Glutamatergic neuron (in vitro differentiated cells): ENCODE measurements around the gene KCNIP1. TPM values are rescaled to one million over a fixed set of nuclear protein-coding genes. Genes with fewer than 3 reads are reported as not detected.
"Not testable (repeated sequence)": the region's sequence is repeated elsewhere in the genome, so short reads cannot be mapped to it uniquely, and the experiment has no call there.

Experiments used
- DNase-seq: peaks from one replicate; pipeline ENCODE4 v3.0.0; 2022
- H3K27ac Mint-ChIP-seq: one replicate; pipeline ENCODE4 v1.8.0; 2020; ENCODE audit warnings: mild to moderate bottlenecking, mixed read lengths, inconsistent platforms; ENCODE audit not compliant: unreplicated experiment
- H3K27me3 Mint-ChIP-seq: one replicate; pipeline ENCODE4 v1.8.0; 2020; ENCODE audit warnings: mild to moderate bottlenecking, moderate library complexity, mixed read lengths, inconsistent platforms; ENCODE audit not compliant: unreplicated experiment
- H3K36me3 Mint-ChIP-seq: one replicate; pipeline ENCODE4 v1.8.0; 2020; ENCODE audit warnings: mild to moderate bottlenecking, mixed read lengths, inconsistent platforms; ENCODE audit not compliant: unreplicated experiment
- H3K4me1 Mint-ChIP-seq: one replicate; pipeline ENCODE4 v1.8.0; 2020; ENCODE audit warnings: mild to moderate bottlenecking, low read depth, mixed read lengths, inconsistent platforms; ENCODE audit not compliant: unreplicated experiment
- H3K4me3 Mint-ChIP-seq: one replicate; pipeline ENCODE4 v1.8.0; 2020; ENCODE audit warnings: mild to moderate bottlenecking, mixed read lengths, inconsistent platforms; ENCODE audit not compliant: unreplicated experiment
- H3K9me3 Mint-ChIP-seq: one replicate; pipeline ENCODE4 v1.8.0; 2020; ENCODE audit warnings: mild to moderate bottlenecking, moderate library complexity, mixed read lengths, inconsistent platforms; ENCODE audit not compliant: unreplicated experiment
- total RNA-seq: library from RNA; stranded (reverse); fragmentation: NEBNext Ultra II Directional; extraction: Animal tissue kit (Norgen Biotek cat#: 25700); gene quantifications from one replicate; pipeline ENCODE4 v1.2.1, GENCODE V29; 2021; ENCODE audit not compliant: unreplicated experiment
- TF ChIP-seq, protein P1 (sequence below): fragments of 200-600 bp; sonication (generic); IDR thresholded peaks from one replicate; pipeline ENCODE4 v1.5.0; 2021; ENCODE audit not compliant: partially characterized antibody, unreplicated experiment

The KCNIP1 gene
- total RNA-seq, 1 donor from 2014 or later: 0.47 TPM

DNA sequence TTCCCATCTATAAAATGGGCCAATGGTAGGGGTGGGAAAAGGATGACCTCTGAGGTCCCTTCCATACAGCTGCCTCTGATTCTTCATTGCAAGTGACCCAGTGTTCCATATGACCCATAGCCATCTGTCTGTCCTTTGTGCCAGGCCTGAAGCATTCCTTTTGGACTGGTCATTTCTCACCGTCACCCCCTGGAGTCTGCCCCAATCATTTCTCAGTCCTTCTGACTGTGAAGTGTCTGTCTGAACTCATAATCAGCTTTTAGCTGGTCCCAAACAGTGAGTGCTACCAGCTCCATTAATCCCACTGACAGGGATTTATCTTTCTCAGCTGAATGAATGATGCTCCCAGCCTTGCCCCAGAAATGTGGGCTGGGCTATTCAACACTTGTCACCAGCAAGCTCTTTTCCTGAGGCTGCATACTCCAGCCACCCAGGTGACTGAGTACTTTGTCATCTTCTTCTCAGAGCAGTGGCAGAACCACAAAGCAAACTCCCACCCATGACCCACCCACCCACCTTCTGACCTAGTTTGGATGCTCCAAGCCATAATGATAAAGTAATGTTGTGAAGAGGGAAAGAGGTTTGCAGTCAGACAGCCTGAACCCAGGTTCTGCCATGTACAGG lies 37.4 kb downstream of the KCNIP1 start:
- TF ChIP-seq, protein P1, sequence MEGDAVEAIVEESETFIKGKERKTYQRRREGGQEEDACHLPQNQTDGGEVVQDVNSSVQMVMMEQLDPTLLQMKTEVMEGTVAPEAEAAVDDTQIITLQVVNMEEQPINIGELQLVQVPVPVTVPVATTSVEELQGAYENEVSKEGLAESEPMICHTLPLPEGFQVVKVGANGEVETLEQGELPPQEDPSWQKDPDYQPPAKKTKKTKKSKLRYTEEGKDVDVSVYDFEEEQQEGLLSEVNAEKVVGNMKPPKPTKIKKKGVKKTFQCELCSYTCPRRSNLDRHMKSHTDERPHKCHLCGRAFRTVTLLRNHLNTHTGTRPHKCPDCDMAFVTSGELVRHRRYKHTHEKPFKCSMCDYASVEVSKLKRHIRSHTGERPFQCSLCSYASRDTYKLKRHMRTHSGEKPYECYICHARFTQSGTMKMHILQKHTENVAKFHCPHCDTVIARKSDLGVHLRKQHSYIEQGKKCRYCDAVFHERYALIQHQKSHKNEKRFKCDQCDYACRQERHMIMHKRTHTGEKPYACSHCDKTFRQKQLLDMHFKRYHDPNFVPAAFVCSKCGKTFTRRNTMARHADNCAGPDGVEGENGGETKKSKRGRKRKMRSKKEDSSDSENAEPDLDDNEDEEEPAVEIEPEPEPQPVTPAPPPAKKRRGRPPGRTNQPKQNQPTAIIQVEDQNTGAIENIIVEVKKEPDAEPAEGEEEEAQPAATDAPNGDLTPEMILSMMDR: no peak
- Mint-ChIP-seq H3K27me3 (peaks cover 4% of the 10 kb centered on the region), H3K9me3 (peaks cover 2% of the 10 kb centered on the region), H3K4me3 (no peak overlapping the region), H3K4me1 (no peaks in the 10 kb centered on the region), H3K36me3 (peaks cover 9% of the 10 kb centered on the region), H3K27ac (no peak overlapping the region)
- DNase-seq: no peak

DNA sequence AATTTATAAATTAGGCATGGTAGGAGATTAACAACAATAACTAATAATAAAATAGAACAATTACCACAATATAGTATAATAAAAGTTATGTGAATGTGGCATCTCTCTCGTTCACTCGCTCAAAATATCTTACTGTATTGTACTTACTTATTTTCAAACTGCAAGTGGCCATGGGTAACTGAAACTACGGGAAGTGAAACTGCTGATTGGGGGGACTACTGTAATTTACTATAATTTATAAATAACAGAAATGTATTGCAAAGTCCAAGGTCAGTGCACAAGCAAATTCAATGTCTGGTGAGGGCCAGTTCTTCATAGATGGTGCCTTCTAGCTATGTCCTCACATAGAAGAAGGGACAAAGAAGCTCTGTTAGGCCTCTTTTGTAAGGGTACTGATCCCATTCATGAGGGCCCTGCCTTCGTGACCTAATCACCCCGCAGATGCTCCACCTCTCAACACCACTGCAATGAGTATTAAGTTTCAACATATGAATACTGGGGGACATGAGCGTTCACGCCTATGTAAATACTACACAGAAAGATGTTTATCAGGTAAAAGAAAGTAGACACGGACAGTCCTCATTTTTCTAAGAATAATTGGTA lies 39.0 kb downstream of the KCNIP1 start:
- no peak overlapping the region for H3K4me3 Mint-ChIP-seq
- H3K4me1 Mint-ChIP-seq: no peaks in the 10 kb centered on the region
- peaks cover 6% of the 10 kb centered on the region for H3K27me3 Mint-ChIP-seq
- TF ChIP-seq, protein P1: no peak
- peaks cover 9% of the 10 kb centered on the region for H3K36me3 Mint-ChIP-seq
- DNase-seq: no peak
- no peak overlapping the region for H3K27ac Mint-ChIP-seq
- H3K9me3 Mint-ChIP-seq: peaks cover 2% of the 10 kb centered on the region

DNA sequence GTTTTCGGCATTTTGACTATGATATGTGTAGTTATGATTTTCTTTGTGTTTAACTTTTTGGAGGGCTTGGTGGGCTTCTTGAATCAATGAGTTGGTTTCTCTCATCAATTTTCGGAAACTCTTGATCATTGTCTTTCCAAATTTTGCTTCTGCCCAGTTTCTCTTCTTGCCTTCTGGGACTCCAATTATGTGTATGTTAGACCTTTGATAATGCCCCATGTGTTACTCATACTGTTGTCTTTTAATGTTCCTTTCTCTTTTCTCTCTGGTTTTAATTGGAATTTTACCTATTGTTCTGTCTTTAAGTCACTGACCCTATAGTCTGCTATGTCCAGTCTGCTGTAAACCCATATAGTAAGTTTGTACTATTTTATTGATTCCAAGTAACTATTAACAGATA lies 41.5 kb downstream of the KCNIP1 start:
- H3K36me3 Mint-ChIP-seq: peaks cover 9% of the 10 kb centered on the region
- no peak overlapping the region for H3K4me3 Mint-ChIP-seq
- H3K27me3 Mint-ChIP-seq: peaks cover 2% of the 10 kb centered on the region
- no peak for DNase-seq
- no peaks in the 10 kb centered on the region for H3K4me1 Mint-ChIP-seq
- TF ChIP-seq, protein P1: no peak
- no peaks in the 10 kb centered on the region for H3K9me3 Mint-ChIP-seq
- H3K27ac Mint-ChIP-seq: no peak overlapping the region

DNA sequence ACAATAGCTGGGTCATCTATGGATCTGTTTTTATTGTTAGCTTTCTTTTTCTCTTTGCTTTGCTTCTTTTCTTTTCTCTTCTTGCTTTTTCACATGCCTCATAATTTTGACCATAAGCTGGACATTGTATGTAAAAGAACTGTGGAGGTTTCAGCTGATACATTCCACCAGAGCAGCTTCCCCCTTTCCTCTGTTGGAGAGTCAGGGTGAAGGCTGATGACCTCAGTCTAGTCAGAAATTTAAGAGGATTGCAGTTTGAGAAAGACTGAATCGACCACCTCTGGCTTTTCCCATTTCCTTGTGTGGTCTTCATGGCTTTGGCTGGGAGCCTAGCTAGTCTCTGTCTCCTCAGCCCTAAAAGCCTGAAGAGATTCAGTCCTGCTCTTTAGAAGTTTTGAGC lies 42.0 kb downstream of the KCNIP1 start:
- H3K4me3 Mint-ChIP-seq: no peak overlapping the region

DNA sequence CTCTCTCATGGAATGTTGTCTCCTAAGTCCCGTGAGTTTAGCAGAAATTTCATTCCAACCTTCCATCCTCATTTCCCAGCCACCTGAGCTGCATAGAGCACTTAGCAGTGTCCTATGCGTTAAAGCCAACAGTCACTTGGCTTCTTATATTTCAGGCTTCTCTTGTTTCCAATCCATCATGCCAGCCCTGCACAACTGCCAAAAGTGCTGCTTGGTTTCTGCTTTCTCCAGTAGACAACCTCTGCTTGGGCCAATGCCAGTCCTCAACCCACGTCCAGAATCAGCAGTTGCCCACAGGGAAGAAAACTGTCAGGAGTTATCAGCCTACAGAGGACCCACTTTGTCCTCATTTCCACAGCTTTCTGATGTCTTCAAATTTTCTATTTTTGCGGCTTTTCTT lies 42.5 kb downstream of the KCNIP1 start:
- peaks cover 9% of the 10 kb centered on the region for H3K36me3 Mint-ChIP-seq
- no peaks in the 10 kb centered on the region for H3K9me3 Mint-ChIP-seq
- no peaks in the 10 kb centered on the region for H3K4me1 Mint-ChIP-seq
- H3K4me3 Mint-ChIP-seq: no peak overlapping the region
- no peak overlapping the region for H3K27ac Mint-ChIP-seq
- DNase-seq: no peak
- peaks cover 1% of the 10 kb centered on the region for H3K27me3 Mint-ChIP-seq
- TF ChIP-seq, protein P1: no peak

More for the DNA sequence above, 42.0 kb downstream of the KCNIP1 start:
- peaks cover 9% of the 10 kb centered on the region for H3K36me3 Mint-ChIP-seq
- no peak overlapping the region for H3K27ac Mint-ChIP-seq
- no peaks in the 10 kb centered on the region for H3K4me1 Mint-ChIP-seq
- peaks cover 1% of the 10 kb centered on the region for H3K27me3 Mint-ChIP-seq
- no peak for DNase-seq
- H3K9me3 Mint-ChIP-seq: no peaks in the 10 kb centered on the region
- TF ChIP-seq, protein P1: no peak

DNA sequence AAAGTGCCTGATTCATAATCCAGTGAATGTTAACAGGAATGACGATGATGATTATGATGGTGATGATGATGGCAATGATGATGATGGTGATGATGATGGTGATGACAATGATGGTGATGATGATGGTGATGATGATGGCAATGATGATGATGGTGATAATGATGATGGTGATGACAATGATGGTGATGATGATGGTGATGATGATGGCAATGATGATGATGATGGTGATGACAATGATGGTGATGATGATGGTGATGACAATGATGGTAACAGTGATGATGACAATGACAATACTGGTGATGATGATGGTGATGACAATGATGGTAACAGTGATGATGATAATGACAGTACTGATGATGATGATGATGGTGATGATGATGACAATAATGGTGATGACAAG lies 46.6 kb downstream of the KCNIP1 start:
- H3K4me1 Mint-ChIP-seq, H3K27ac Mint-ChIP-seq, H3K4me3 Mint-ChIP-seq, DNase-seq, H3K36me3 Mint-ChIP-seq, H3K9me3 Mint-ChIP-seq, H3K27me3 Mint-ChIP-seq: not testable (repeated sequence)
